HCT116 (cell line): ENCODE data around the gene ACADS. TPM values are rescaled to one million over a fixed set of nuclear protein-coding genes. Genes with fewer than 3 reads are reported as not detected.

Experiments used
- ATAC-seq: fragments of 200-7000 bp; cut with Tn5 transposase; 2 replicates; pipeline ENCODE4 v1.9.1; 2020; ENCODE audit warnings: mild to moderate bottlenecking, moderate library complexity
- BruUV-seq: library from RNA; stranded (reverse); fragments of 400-500 nt; replicated peaks from 2 replicates; lab custom pipeline; 2021; lab: Mats Ljungman, UMichigan
- CTCF ChIA-PET: fragments of 300-600 bp; sonication (Branson Sonifier 250); formaldehyde crosslinking; loops from one replicate; lab custom pipeline; 2021; ENCODE audit warnings: antibody characterized with exemption; lab: Charles Lee
- POLR2A ChIA-PET: fragments of 300-600, 350-600 bp; sonication (Branson Sonifier 250); formaldehyde crosslinking; loops from one replicate; lab custom pipeline; 2021; ENCODE audit warnings: antibody characterized with exemption; lab: Charles Lee
- RAD21 ChIA-PET, 2 experiments: fragments of 300-600 bp; sonication (Branson Sonifier 250); formaldehyde crosslinking; loops; one replicate each; lab custom pipeline; 2023; ENCODE audit warnings: low total read pairs in 2 of 2; ENCODE audit not compliant: uncharacterized antibody in 2 of 2, unreplicated experiment in 2 of 2, low non-redundant PET in 1 of 2; lab: Charles Lee
- DNase-seq: peaks from one replicate; pipeline ENCODE4 v3.0.0-alpha.2; 2010; ENCODE audit warnings: low read depth, low spot score
- H2AFZ ChIP-seq: fragments of 200-600 bp; shearing (Covaris generic), sonication (generic); 2 replicates; pipeline ENCODE4 v1.6.1; 2017; ENCODE audit warnings: low read depth, mixed run types, mixed read lengths, antibody characterized with exemption, low read length; ENCODE audit not compliant: poor library complexity, severe bottlenecking
- H3K27ac ChIP-seq: 2 replicates; pipeline ENCODE4 v1.5.1; 2012; ENCODE audit warnings: low read depth, low read length
- H3K27me3 ChIP-seq: fragments of 200-600 bp; sonication (generic); 2 replicates; pipeline ENCODE4 v1.6.1; 2016; ENCODE audit warnings: mixed run types, low read length, mixed read lengths; ENCODE audit not compliant: insufficient read depth
- H3K36me3 ChIP-seq, 2 experiments: fragments of 200-500 bp in 1 of 2; fragments of 200-600 bp in 1 of 2; sonication (Bioruptor generic) in 1 of 2; sonication (generic) in 1 of 2; 2 replicates each; pipeline versions ENCODE4 v1.5.1 to v1.6.1; 2014 to 2016; ENCODE audit warnings: low read length in 2 of 2, inconsistent platforms in 1 of 2, mixed read lengths in 1 of 2, mixed run types in 1 of 2; ENCODE audit not compliant: insufficient read depth in 2 of 2, control insufficient read depth in 1 of 2
- H3K4me1 ChIP-seq, 2 experiments: fragments of 200-600 bp in 1 of 2; sonication (generic) in 1 of 2; 2 replicates each; pipeline versions ENCODE4 v1.5.1 to v1.6.1; 2012 to 2017; ENCODE audit warnings: low read length in 2 of 2, inconsistent platforms in 1 of 2, mild to moderate bottlenecking in 1 of 2, mixed read lengths in 1 of 2, mixed run types in 1 of 2, moderate library complexity in 1 of 2; ENCODE audit not compliant: insufficient read depth in 2 of 2, control insufficient read depth in 1 of 2
- H3K4me2 ChIP-seq: fragments of 200-600 bp; sonication (generic); 2 replicates; pipeline ENCODE4 v1.6.1; 2017; ENCODE audit warnings: mixed run types, low read length, mixed read lengths
- H3K4me3 ChIP-seq, 2 experiments: fragments of 200-600 bp in 1 of 2; sonication (generic) in 1 of 2; replicated peaks in 1 of 2; 2 replicates each; pipeline ENCODE4 v1.5.1; 2011 to 2016; ENCODE audit warnings: low read length in 2 of 2, control low read depth in 1 of 2, low read depth in 1 of 2, mild to moderate bottlenecking in 1 of 2, mixed read lengths in 1 of 2, mixed run types in 1 of 2
- H3K79me2 ChIP-seq: fragments of 200-600 bp; sonication (generic); 2 replicates; pipeline ENCODE4 v1.6.1; 2017; ENCODE audit warnings: mild to moderate bottlenecking, mixed run types, low read length, moderate library complexity, mixed read lengths; ENCODE audit not compliant: insufficient read depth
- H3K9ac ChIP-seq: fragments of 200-600 bp; sonication (generic); 2 replicates; pipeline ENCODE4 v1.6.1; 2016; ENCODE audit warnings: low read length, mixed read lengths
- H3K9me2 ChIP-seq: fragments of 200-600 bp; sonication (generic), shearing (Covaris generic); 2 replicates; pipeline ENCODE4 v1.6.1; 2017; ENCODE audit warnings: mixed run types, mild to moderate bottlenecking, moderate library complexity; ENCODE audit not compliant: insufficient read depth
- H3K9me3 ChIP-seq, 2 experiments: fragments of 200-500 bp in 1 of 2; fragments of 200-600 bp in 1 of 2; sonication (Bioruptor generic) in 1 of 2; sonication (generic) in 1 of 2; 2 replicates each; pipeline ENCODE4 v1.6.1; 2014 to 2017; ENCODE audit warnings: low read length in 2 of 2, mixed read lengths in 2 of 2, inconsistent platforms in 1 of 2, low read depth in 1 of 2, mild to moderate bottlenecking in 1 of 2, mixed run types in 1 of 2, moderate library complexity in 1 of 2; ENCODE audit not compliant: control insufficient read depth in 1 of 2, insufficient read depth in 1 of 2
- H4K20me1 ChIP-seq: fragments of 200-600 bp; sonication (generic), shearing (Covaris generic); 2 replicates; pipeline ENCODE4 v1.6.1; 2017; ENCODE audit warnings: mixed run types, mild to moderate bottlenecking, moderate library complexity; ENCODE audit not compliant: insufficient read depth
- ATF3 ChIP-seq: IDR thresholded peaks from 2 replicates; pipeline ENCODE4 v1.6.1; 2012
- CBX3 ChIP-seq: IDR thresholded peaks from 2 replicates; pipeline ENCODE4 v1.6.1; 2012; ENCODE audit warnings: low read depth
- CEBPB ChIP-seq: IDR thresholded peaks from 2 replicates; pipeline ENCODE4 v1.6.1; 2012; ENCODE audit warnings: low read depth
- CTCF ChIP-seq, 3 experiments: fragments of 200-600 bp in 1 of 3; sonication (generic) in 1 of 3; IDR thresholded peaks in 2 of 3; conservative IDR thresholded peaks in 1 of 3; 2 replicates each; pipeline ENCODE4 v1.5.1; 2012 to 2017; ENCODE audit warnings: low read depth in 2 of 3, low read length in 2 of 3, antibody characterized with exemption in 1 of 3, borderline replicate concordance in 1 of 3, control low read depth in 1 of 3, mild to moderate bottlenecking in 1 of 3, mixed read lengths in 1 of 3, mixed run types in 1 of 3, moderate library complexity in 1 of 3; ENCODE audit not compliant: insufficient read depth in 1 of 3
- EGR1 ChIP-seq: IDR thresholded peaks from 2 replicates; pipeline ENCODE4 v1.6.1; 2012; ENCODE audit warnings: low read depth
- EZH2 ChIP-seq: fragments of 200-600 bp; sonication (generic); IDR thresholded peaks from 2 replicates; pipeline ENCODE4 v1.6.1; 2017; ENCODE audit warnings: antibody characterized with exemption, mixed run types
- EZH2phosphoT487 ChIP-seq: fragments of 200-600 bp; IDR thresholded peaks from 2 replicates; pipeline ENCODE4 v1.6.1; 2018; ENCODE audit warnings: antibody characterized with exemption, borderline replicate concordance
- JUND ChIP-seq: IDR thresholded peaks from 2 replicates; pipeline ENCODE4 v1.6.1; 2012
- MAX ChIP-seq: IDR thresholded peaks from 2 replicates; pipeline ENCODE4 v1.6.1; 2012
- POLR2A ChIP-seq: IDR thresholded peaks from 2 replicates; pipeline ENCODE4 v1.7.0; 2011; ENCODE audit warnings: borderline replicate concordance; ENCODE audit not compliant: insufficient read depth, insufficient read length; ENCODE audit errors: extremely low read depth
- SRF ChIP-seq: IDR thresholded peaks from 2 replicates; pipeline ENCODE4 v1.6.1; 2012; ENCODE audit warnings: low read depth
- TCF7L2 ChIP-seq: IDR thresholded peaks from 2 replicates; pipeline ENCODE4 v1.7.0; 2011; ENCODE audit warnings: borderline replicate concordance, inconsistent platforms; ENCODE audit not compliant: insufficient read depth, insufficient read length; ENCODE audit errors: extremely low read depth
- ZBTB33 ChIP-seq: IDR thresholded peaks from 2 replicates; pipeline ENCODE4 v1.6.1; 2011; ENCODE audit warnings: mild to moderate bottlenecking, low read length, moderate library complexity; ENCODE audit not compliant: insufficient replicate concordance; ENCODE audit errors: extremely low read depth
- ZFX ChIP-seq: fragments of 450-650 bp; IDR thresholded peaks from 2 replicates; pipeline ENCODE4 v1.6.1; 2017
- intact Hi-C: fragments of 100-400 bp; cut with micrococcal nuclease; formaldehyde crosslinking; loops from 2 replicates; pipeline ENCODE4 v1.10.0; 2022
- total RNA-seq: library from RNA; stranded (reverse); gene quantifications from one replicate; pipeline ENCODE4 v1.2.1, GENCODE V29; 2021; ENCODE audit not compliant: unreplicated experiment

The ACADS gene
- total RNA-seq, 1 experiment from 2014 or later, result 21.4 TPM

- TF ChIP-seq ZBTB33 (no peak), POLR2A (no peak), ZFX (no peak), CTCF (IDR thresholded peaks at IDR 0.05 in 2 of 3, conservative IDR thresholded peaks at IDR 0.05 in 1 of 3; ENCODE audit: borderline replicate concordance in 1 of 3, insufficient read depth in 1 of 3, low read depth in 2 of 3, low read length in 2 of 3) (no peak), CEBPB (no peak)
- TF ChIP-seq, all 23 proteins: peak for 0
Measured at GRCh38 chr12:120711411-120711810, 14.2 kb upstream of the ACADS start (continued).

- H3K36me3 ChIP-seq, result peaks cover 19 to 20% of the 10 kb centered on the region in 2 experiments; a peak in 3 of 4 replicates
- TF ChIP-seq ATF3 (no peak), JUND (no peak), EZH2phosphoT487 (no peak), CTCF (IDR thresholded peaks at IDR 0.05 in 2 of 3, conservative IDR thresholded peaks at IDR 0.05 in 1 of 3; ENCODE audit: borderline replicate concordance in 1 of 3, insufficient read depth in 1 of 3, low read depth in 2 of 3, low read length in 2 of 3) (no peak), MAX (no peak), EZH2 (no peak), CEBPB (no peak), ZBTB33 (no peak), POLR2A (no peak), TCF7L2 (no peak), SRF (no peak), EGR1 (no peak), CBX3 (no peak)
- TF ChIP-seq, all 23 proteins: peak for 0
- peaks cover 11 to 15% of the 10 kb centered on the region in 2 experiments for H3K4me1 ChIP-seq
- no peaks in the 10 kb centered on the region for H3K27me3 ChIP-seq
- H3K79me2 ChIP-seq, result peaks cover 18% of the 10 kb centered on the region
- no peak overlapping the region for H3K9ac ChIP-seq
- H3K4me2 ChIP-seq, result no peak overlapping the region
- H4K20me1 ChIP-seq, result no peaks in the 10 kb centered on the region
- H3K9me2 ChIP-seq, result no peaks in the 10 kb centered on the region
- H3K27ac ChIP-seq, result no peak overlapping the region
- RAD21 ChIA-PET, result no interaction called here
- H2AFZ ChIP-seq, result no peak overlapping the region
- CTCF ChIA-PET, result no interaction called here
- intact Hi-C loops, result loop anchor here (5.0 to 10.0 kb wide), 2 partner anchors 260 to 378 kb away; no protein-coding TSS in a partner anchor
- DNase-seq, result no peak
- ATAC-seq, result no peak
- no TSS peak for BruUV-seq
- H3K4me3 ChIP-seq, result no peak overlapping the region
- H3K9me3 ChIP-seq, result no peaks in the 10 kb centered on the region
- POLR2A ChIA-PET, result no interaction called here
Measured at GRCh38 chr12:120712610-120713009, 13.0 kb upstream of the ACADS start.
